A549 (cell line): ENCODE measurements around the gene CDKN2C.

Source experiments
- EP300 ChIP-seq, 2 experiments: fragments of >200 bp; sonication (Bioruptor Twin); formaldehyde crosslinking; IDR thresholded peaks; 2 replicates in 1 of 2; 3 replicates in 1 of 2; pipeline ENCODE4 v1.6.1; 2016 to 2017
- POLR2A ChIP-seq: IDR thresholded peaks from 2 replicates; pipeline ENCODE4 v1.6.1; 2012; ENCODE audit warnings: mild to moderate bottlenecking, low read length

GRCh38 chr1:50994997-50995396, 25.0 kb downstream of the CDKN2C start:
- TF ChIP-seq POLR2A (no peak), EP300 (IDR thresholded peaks at IDR 0.05) (no peak)
